HepG2 (cell line): ENCODE results near the gene JMJD7. TPM values are rescaled to one million over a fixed set of nuclear protein-coding genes. Genes with fewer than 3 reads are reported as not detected.

Experiments used
- IKZF1 ChIP-seq: fragments of 450-650 bp; IDR thresholded peaks from 2 replicates; pipeline ENCODE4 v1.7.1; 2016
- KMT2A ChIP-seq: sonication (generic); formaldehyde crosslinking; IDR thresholded peaks from 2 replicates; pipeline ENCODE4 v1.4.0; 2020; ENCODE audit warnings: missing genetic modification reagents
- REXO4 ChIP-seq: sonication (generic); formaldehyde crosslinking; IDR thresholded peaks from 2 replicates; pipeline ENCODE4 v1.8.0; 2022; ENCODE audit warnings: missing genetic modification reagents, mild to moderate bottlenecking, borderline replicate concordance
- SALL1 ChIP-seq: sonication (generic); formaldehyde crosslinking; IDR thresholded peaks from 2 replicates; pipeline ENCODE4 v1.8.0; 2022; ENCODE audit warnings: mild to moderate bottlenecking, missing genetic modification reagents
- SUZ12 ChIP-seq: fragments of 150-350 bp; IDR thresholded peaks from 2 replicates; pipeline ENCODE4 v1.6.1; 2014; ENCODE audit warnings: low read depth, low read length
- TOPORS ChIP-seq: sonication (generic); formaldehyde crosslinking; IDR thresholded peaks from 2 replicates; pipeline ENCODE4 v1.8.0; 2023; ENCODE audit warnings: mild to moderate bottlenecking, missing genetic modification reagents
- WIZ ChIP-seq: sonication (generic); formaldehyde crosslinking; IDR thresholded peaks from 2 replicates; pipeline ENCODE4 v1.5.1; 2020; ENCODE audit warnings: mild to moderate bottlenecking, missing genetic modification reagents
- ZNF138 ChIP-seq: sonication (generic); formaldehyde crosslinking; IDR thresholded peaks from 2 replicates; pipeline ENCODE4 v1.5.0; 2020; ENCODE audit warnings: mild to moderate bottlenecking, low read depth, missing genetic modification reagents
- ZNF329 ChIP-seq: sonication (generic); formaldehyde crosslinking; IDR thresholded peaks from 2 replicates; pipeline ENCODE4 v1.9.0; 2021; ENCODE audit warnings: low read depth, mild to moderate bottlenecking, missing genetic modification reagents
- ZNF335 ChIP-seq: sonication (generic); formaldehyde crosslinking; IDR thresholded peaks from 2 replicates; pipeline ENCODE4 v1.4.0; 2020; ENCODE audit warnings: missing genetic modification reagents
- ZNF441 ChIP-seq: sonication (generic); formaldehyde crosslinking; IDR thresholded peaks from 2 replicates; pipeline ENCODE4 v1.7.0; 2021; ENCODE audit warnings: missing genetic modification reagents, borderline replicate concordance
- ZNF546 ChIP-seq: sonication (generic); formaldehyde crosslinking; conservative IDR thresholded peaks from 2 replicates; pipeline ENCODE4 v1.8.1; 2023; ENCODE audit warnings: mild to moderate bottlenecking, missing genetic modification reagents
- polyA plus RNA-seq, 8 experiments: library from polyadenylated mRNA; depleted of rRNA in 3 of 8; stranded (reverse) in 7 of 8; unstranded in 1 of 8; fragments of >200 nt; fragmentation: Illumina TruSeq in 4 of 8; extraction: Trizol in 4 of 8; gene quantifications; 2 replicates each; pipeline versions ENCODE4 v1.2.1 to v1.2.3, GENCODE V29; 2011 to 2016; ENCODE audit warnings: low read depth in 4 of 8, missing spikeins in 1 of 8, mixed read lengths in 1 of 8; ENCODE audit not compliant: insufficient read depth in 1 of 8
- total RNA-seq, 5 experiments: library from RNA; depleted of rRNA; stranded (reverse); fragments of >200 nt; fragmentation: Illumina TruSeq; extraction: Trizol; gene quantifications; 2 replicates each; pipeline ENCODE4 v1.2.3, GENCODE V29; 2016; ENCODE audit warnings: low read depth in 1 of 5
- TF ChIP-seq, protein P1 (sequence below): sonication (generic); formaldehyde crosslinking; IDR thresholded peaks from 2 replicates; pipeline ENCODE4 v1.4.0; 2020; ENCODE audit warnings: missing genetic modification reagents
- TF ChIP-seq, protein P2 (sequence below): sonication (generic); formaldehyde crosslinking; IDR thresholded peaks from 2 replicates; pipeline ENCODE4 v1.4.0; 2020; ENCODE audit warnings: missing genetic modification reagents, borderline replicate concordance
- TF ChIP-seq, protein P3 (sequence below): IDR thresholded peaks from 2 replicates; pipeline ENCODE4 v1.6.1; 2012; ENCODE audit warnings: low read depth, low read length, improper control_type of control experiment
- TF ChIP-seq, protein P4 (sequence below): sonication (generic); formaldehyde crosslinking; IDR thresholded peaks from 2 replicates; pipeline ENCODE4 v1.4.0; 2020; ENCODE audit warnings: mild to moderate bottlenecking, missing genetic modification reagents, borderline replicate concordance
- TF ChIP-seq, protein P5 (sequence below): sonication (generic); formaldehyde crosslinking; IDR thresholded peaks from 2 replicates; pipeline ENCODE4 v1.4.0; 2020; ENCODE audit warnings: missing genetic modification reagents

The JMJD7 gene
- total and polyA plus RNA-seq, 2 of the 13 experiments (the other 11 are each of a cell fraction or from before 2014, with no cell fraction given) = 6.4 to 7.1 TPM

DNA sequence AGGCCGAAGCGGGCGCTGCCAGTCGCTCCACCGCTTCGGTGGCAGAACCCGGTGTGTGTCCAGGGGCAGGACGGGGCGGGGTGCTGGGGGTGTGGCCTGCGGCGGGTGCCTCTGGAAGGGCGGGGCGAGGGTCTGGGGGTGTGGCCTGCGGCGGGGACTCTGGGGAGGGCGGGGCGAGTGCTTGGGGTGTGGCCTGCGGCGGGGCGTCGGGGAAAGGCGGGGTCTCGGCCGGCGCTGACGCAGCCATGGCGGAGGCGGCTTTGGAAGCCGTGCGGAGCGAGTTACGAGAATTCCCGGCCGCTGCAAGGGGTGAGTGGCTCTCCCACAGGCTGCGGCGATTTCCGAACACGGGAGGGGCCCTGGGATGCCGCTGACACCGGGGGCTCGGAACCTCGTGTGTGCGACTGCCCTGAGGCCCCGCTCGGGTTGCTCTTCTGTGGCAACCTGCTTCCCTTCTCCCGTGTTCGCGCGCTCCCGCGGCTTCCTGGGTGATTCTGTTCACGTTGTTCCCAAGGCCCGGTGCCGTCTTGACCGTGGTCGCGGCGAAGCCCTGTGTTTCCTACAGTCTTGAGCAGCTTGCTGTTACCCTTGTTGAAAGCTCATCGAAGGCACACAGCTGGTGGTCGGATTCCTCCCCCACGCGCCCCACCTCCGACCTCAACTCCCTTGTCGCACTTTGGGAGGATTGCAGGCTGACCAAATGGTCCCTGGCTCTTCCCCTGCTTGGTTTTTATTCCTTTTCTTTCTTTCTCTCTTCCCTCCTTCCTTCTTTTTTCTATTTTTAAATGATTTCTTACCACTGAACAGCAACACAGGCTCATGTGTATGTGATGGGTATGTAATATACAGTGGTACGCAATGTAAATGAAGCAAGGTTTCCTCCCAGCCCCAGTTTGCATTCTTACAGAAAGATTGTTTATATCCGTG is at the start of gene JMJD7 (continued):
- TF ChIP-seq SUZ12 (no peak), WIZ (CRISPR knock-in tag) (no peak), ZNF335 (no peak), ZNF138 (CRISPR knock-in tag) (no peak), ZNF441 (CRISPR knock-in tag) (no peak), TOPORS (CRISPR knock-in tag) (0 out of 2 replicates have a peak, but pooled peaks have one; percentile 29), ZNF546 (CRISPR knock-in tag) (0 out of 2 replicates have a peak, but pooled peaks have one; percentile 45), ZNF329 (no peak), IKZF1 (no peak), SALL1 (peak; percentile 62), KMT2A (no peak; the same call in 1 of the 2 replicates), REXO4 (no peak)
- TF ChIP-seq, protein P1, sequence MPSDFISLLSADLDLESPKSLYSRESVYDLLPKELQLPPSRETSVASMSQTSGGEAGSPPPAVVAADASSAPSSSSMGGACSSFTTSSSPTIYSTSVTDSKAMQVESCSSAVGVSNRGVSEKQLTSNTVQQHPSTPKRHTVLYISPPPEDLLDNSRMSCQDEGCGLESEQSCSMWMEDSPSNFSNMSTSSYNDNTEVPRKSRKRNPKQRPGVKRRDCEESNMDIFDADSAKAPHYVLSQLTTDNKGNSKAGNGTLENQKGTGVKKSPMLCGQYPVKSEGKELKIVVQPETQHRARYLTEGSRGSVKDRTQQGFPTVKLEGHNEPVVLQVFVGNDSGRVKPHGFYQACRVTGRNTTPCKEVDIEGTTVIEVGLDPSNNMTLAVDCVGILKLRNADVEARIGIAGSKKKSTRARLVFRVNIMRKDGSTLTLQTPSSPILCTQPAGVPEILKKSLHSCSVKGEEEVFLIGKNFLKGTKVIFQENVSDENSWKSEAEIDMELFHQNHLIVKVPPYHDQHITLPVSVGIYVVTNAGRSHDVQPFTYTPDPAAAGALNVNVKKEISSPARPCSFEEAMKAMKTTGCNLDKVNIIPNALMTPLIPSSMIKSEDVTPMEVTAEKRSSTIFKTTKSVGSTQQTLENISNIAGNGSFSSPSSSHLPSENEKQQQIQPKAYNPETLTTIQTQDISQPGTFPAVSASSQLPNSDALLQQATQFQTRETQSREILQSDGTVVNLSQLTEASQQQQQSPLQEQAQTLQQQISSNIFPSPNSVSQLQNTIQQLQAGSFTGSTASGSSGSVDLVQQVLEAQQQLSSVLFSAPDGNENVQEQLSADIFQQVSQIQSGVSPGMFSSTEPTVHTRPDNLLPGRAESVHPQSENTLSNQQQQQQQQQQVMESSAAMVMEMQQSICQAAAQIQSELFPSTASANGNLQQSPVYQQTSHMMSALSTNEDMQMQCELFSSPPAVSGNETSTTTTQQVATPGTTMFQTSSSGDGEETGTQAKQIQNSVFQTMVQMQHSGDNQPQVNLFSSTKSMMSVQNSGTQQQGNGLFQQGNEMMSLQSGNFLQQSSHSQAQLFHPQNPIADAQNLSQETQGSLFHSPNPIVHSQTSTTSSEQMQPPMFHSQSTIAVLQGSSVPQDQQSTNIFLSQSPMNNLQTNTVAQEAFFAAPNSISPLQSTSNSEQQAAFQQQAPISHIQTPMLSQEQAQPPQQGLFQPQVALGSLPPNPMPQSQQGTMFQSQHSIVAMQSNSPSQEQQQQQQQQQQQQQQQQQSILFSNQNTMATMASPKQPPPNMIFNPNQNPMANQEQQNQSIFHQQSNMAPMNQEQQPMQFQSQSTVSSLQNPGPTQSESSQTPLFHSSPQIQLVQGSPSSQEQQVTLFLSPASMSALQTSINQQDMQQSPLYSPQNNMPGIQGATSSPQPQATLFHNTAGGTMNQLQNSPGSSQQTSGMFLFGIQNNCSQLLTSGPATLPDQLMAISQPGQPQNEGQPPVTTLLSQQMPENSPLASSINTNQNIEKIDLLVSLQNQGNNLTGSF = no peak
- TF ChIP-seq, protein P2, sequence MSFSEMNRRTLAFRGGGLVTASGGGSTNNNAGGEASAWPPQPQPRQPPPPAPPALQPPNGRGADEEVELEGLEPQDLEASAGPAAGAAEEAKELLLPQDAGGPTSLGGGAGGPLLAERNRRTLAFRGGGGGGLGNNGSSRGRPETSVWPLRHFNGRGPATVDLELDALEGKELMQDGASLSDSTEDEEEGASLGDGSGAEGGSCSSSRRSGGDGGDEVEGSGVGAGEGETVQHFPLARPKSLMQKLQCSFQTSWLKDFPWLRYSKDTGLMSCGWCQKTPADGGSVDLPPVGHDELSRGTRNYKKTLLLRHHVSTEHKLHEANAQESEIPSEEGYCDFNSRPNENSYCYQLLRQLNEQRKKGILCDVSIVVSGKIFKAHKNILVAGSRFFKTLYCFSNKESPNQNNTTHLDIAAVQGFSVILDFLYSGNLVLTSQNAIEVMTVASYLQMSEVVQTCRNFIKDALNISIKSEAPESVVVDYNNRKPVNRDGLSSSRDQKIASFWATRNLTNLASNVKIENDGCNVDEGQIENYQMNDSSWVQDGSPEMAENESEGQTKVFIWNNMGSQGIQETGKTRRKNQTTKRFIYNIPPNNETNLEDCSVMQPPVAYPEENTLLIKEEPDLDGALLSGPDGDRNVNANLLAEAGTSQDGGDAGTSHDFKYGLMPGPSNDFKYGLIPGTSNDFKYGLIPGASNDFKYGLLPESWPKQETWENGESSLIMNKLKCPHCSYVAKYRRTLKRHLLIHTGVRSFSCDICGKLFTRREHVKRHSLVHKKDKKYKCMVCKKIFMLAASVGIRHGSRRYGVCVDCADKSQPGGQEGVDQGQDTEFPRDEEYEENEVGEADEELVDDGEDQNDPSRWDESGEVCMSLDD (CRISPR knock-in tag) = no peak
- TF ChIP-seq, protein P3, sequence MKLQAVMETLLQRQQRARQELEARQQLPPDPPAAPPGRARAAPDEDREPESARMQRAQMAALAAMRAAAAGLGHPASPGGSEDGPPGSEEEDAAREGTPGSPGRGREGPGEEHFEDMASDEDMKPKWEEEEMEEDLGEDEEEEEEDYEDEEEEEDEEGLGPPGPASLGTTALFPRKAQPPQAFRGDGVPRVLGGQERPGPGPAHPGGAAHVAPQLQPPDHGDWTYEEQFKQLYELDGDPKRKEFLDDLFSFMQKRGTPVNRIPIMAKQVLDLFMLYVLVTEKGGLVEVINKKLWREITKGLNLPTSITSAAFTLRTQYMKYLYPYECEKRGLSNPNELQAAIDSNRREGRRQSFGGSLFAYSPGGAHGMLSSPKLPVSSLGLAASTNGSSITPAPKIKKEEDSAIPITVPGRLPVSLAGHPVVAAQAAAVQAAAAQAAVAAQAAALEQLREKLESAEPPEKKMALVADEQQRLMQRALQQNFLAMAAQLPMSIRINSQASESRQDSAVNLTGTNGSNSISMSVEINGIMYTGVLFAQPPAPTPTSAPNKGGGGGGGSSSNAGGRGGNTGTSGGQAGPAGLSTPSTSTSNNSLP = no peak
- TF ChIP-seq, protein P4, sequence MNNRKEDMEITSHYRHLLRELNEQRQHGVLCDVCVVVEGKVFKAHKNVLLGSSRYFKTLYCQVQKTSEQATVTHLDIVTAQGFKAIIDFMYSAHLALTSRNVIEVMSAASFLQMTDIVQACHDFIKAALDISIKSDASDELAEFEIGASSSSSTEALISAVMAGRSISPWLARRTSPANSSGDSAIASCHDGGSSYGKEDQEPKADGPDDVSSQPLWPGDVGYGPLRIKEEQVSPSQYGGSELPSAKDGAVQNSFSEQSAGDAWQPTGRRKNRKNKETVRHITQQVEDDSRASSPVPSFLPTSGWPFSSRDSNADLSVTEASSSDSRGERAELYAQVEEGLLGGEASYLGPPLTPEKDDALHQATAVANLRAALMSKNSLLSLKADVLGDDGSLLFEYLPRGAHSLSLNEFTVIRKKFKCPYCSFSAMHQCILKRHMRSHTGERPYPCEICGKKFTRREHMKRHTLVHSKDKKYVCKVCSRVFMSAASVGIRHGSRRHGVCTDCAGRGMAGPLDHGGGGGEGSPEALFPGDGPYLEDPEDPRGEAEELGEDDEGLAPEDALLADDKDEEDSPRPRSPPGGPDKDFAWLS (CRISPR knock-in tag) = no peak
- TF ChIP-seq, protein P5, sequence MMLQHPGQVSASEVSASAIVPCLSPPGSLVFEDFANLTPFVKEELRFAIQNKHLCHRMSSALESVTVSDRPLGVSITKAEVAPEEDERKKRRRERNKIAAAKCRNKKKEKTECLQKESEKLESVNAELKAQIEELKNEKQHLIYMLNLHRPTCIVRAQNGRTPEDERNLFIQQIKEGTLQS = no peak; the same call in 1 of the 2 replicates
